ENCODE results near the gene OR56A3. TPM values are rescaled to one million over a fixed set of nuclear protein-coding genes. Genes with fewer than 3 reads are reported as not detected.
"Not testable (repeated sequence)": the region's sequence is repeated elsewhere in the genome, so short reads cannot be mapped to it uniquely, and the experiment has no call there.

The OR56A3 gene
- total RNA-seq, 1 experiment from 2014 or later = not detected

- no peaks in the 10 kb centered on the region for H3K27me3 ChIP-seq (ENCODE audit: control insufficient read depth, insufficient read depth, low read length)
- H3K4me3 ChIP-seq (ENCODE audit: insufficient read depth, low read depth, low read length) = no peak overlapping the region
- H3K36me3 ChIP-seq (replicated peaks; ENCODE audit: control insufficient read depth, insufficient read depth, low read length) = no peaks in the 10 kb centered on the region
- DNase-seq = no peak
Observed at GRCh38 chr11:5937868-5938602, 4.0 kb upstream of the OR56A3 start.

- H3K27me3 ChIP-seq (ENCODE audit: control insufficient read depth, insufficient read depth, low read length) = no peaks in the 10 kb centered on the region
- DNase-seq = no peak
- no peaks in the 10 kb centered on the region for H3K36me3 ChIP-seq (replicated peaks; ENCODE audit: control insufficient read depth, insufficient read depth, low read length)
- no peak overlapping the region for H3K4me3 ChIP-seq (ENCODE audit: insufficient read depth, low read depth, low read length)
Observed at GRCh38 chr11:5938603-5938965, 3.5 kb upstream of the OR56A3 start.

- no peaks in the 10 kb centered on the region for H3K27me3 ChIP-seq (ENCODE audit: control insufficient read depth, insufficient read depth, low read length)
- DNase-seq = no peak
- H3K4me3 ChIP-seq (ENCODE audit: insufficient read depth, low read depth, low read length) = no peak overlapping the region
- no peaks in the 10 kb centered on the region for H3K36me3 ChIP-seq (replicated peaks; ENCODE audit: control insufficient read depth, insufficient read depth, low read length)
Observed at GRCh38 chr11:5940748-5941147, 1.3 kb upstream of the OR56A3 start.

- no peak for DNase-seq
- H3K4me3 ChIP-seq (ENCODE audit: insufficient read depth, low read depth, low read length) = no peak overlapping the region
- H3K36me3 ChIP-seq (replicated peaks; ENCODE audit: control insufficient read depth, insufficient read depth, low read length) = no peaks in the 10 kb centered on the region
- no peaks in the 10 kb centered on the region for H3K27me3 ChIP-seq (ENCODE audit: control insufficient read depth, insufficient read depth, low read length)
Observed at GRCh38 chr11:5955586-5955985, 13.5 kb downstream of the OR56A3 start.

- DNase-seq; H3K4me3 ChIP-seq (ENCODE audit: insufficient read depth, low read depth, low read length); H3K27me3 ChIP-seq (ENCODE audit: control insufficient read depth, insufficient read depth, low read length); H3K36me3 ChIP-seq (replicated peaks; ENCODE audit: control insufficient read depth, insufficient read depth, low read length): not testable (repeated sequence)
Observed at GRCh38 chr11:5960704-5961320, 18.8 kb downstream of the OR56A3 start.

- no peak for DNase-seq
Observed at GRCh38 chr11:5966958-5967357, 24.9 kb downstream of the OR56A3 start.

GRCh38 chr11:5967708-5968107 lies 25.7 kb downstream of the OR56A3 start:
- Histone ChIP-seq H3K4me3 (ENCODE audit: insufficient read depth, low read depth, low read length) (no peak overlapping the region), H3K27me3 (ENCODE audit: control insufficient read depth, insufficient read depth, low read length) (no peaks in the 10 kb centered on the region), H3K36me3 (replicated peaks; ENCODE audit: control insufficient read depth, insufficient read depth, low read length) (no peaks in the 10 kb centered on the region)
- DNase-seq = no peak

More at GRCh38 chr11:5966958-5967357, 24.9 kb downstream of the OR56A3 start:
- no peaks in the 10 kb centered on the region for H3K27me3 ChIP-seq (ENCODE audit: control insufficient read depth, insufficient read depth, low read length)
- H3K36me3 ChIP-seq (replicated peaks; ENCODE audit: control insufficient read depth, insufficient read depth, low read length) = no peaks in the 10 kb centered on the region
- no peak overlapping the region for H3K4me3 ChIP-seq (ENCODE audit: insufficient read depth, low read depth, low read length)

GRCh38 chr11:5968394-5968793 lies 26.3 kb downstream of the OR56A3 start, which contains the start of gene OR56A5:
OR56A5 (minus strand) TSS chr11:5968494; CDS start chr11:5968494, 0 bp downstream.
- Histone ChIP-seq H3K4me3 (ENCODE audit: insufficient read depth, low read depth, low read length) (no peak within 1 kb of the TSS), H3K27me3 (ENCODE audit: control insufficient read depth, insufficient read depth, low read length) (no peaks in the 10 kb centered on the region), H3K36me3 (replicated peaks; ENCODE audit: control insufficient read depth, insufficient read depth, low read length) (no peaks in the 10 kb centered on the region)
- DNase-seq = no peak

GRCh38 chr11:5973530-5973929 lies 31.5 kb downstream of the OR56A3 start:
- Histone ChIP-seq H3K4me3 (ENCODE audit: insufficient read depth, low read depth, low read length) (no peak overlapping the region), H3K27me3 (ENCODE audit: control insufficient read depth, insufficient read depth, low read length) (no peaks in the 10 kb centered on the region), H3K36me3 (replicated peaks; ENCODE audit: control insufficient read depth, insufficient read depth, low read length) (no peaks in the 10 kb centered on the region)
- no peak for DNase-seq

- H3K27me3 ChIP-seq (ENCODE audit: control insufficient read depth, insufficient read depth, low read length) = no peaks in the 10 kb centered on the region
- no peak overlapping the region for H3K4me3 ChIP-seq (ENCODE audit: insufficient read depth, low read depth, low read length)
- H3K36me3 ChIP-seq (replicated peaks; ENCODE audit: control insufficient read depth, insufficient read depth, low read length) = no peaks in the 10 kb centered on the region
- no peak for DNase-seq
Observed at GRCh38 chr11:5983443-5983842, 41.4 kb downstream of the OR56A3 start.

- no peak for DNase-seq
- Histone ChIP-seq H3K36me3 (replicated peaks; ENCODE audit: control insufficient read depth, insufficient read depth, low read length) (no peaks in the 10 kb centered on the region), H3K27me3 (ENCODE audit: control insufficient read depth, insufficient read depth, low read length) (no peaks in the 10 kb centered on the region), H3K4me3 (ENCODE audit: insufficient read depth, low read depth, low read length) (no peak within 1 kb of the TSS)
Observed at GRCh38 chr11:5986885-5987284, 44.8 kb downstream of the OR56A3 start, which contains the start of gene OR52L1. OR52L1 (minus strand) TSS chr11:5986985; CDS start chr11:5986930, 55 bp downstream.

GRCh38 chr11:5989203-5989602 lies 47.2 kb downstream of the OR56A3 start:
- no peak for DNase-seq
- Histone ChIP-seq H3K27me3 (ENCODE audit: control insufficient read depth, insufficient read depth, low read length) (no peaks in the 10 kb centered on the region), H3K4me3 (ENCODE audit: insufficient read depth, low read depth, low read length) (no peak overlapping the region), H3K36me3 (replicated peaks; ENCODE audit: control insufficient read depth, insufficient read depth, low read length) (no peaks in the 10 kb centered on the region)

- no peak for DNase-seq
- Histone ChIP-seq H3K27me3 (ENCODE audit: control insufficient read depth, insufficient read depth, low read length) (no peaks in the 10 kb centered on the region), H3K4me3 (ENCODE audit: insufficient read depth, low read depth, low read length) (no peak overlapping the region), H3K36me3 (replicated peaks; ENCODE audit: control insufficient read depth, insufficient read depth, low read length) (no peaks in the 10 kb centered on the region)
Observed at GRCh38 chr11:5992150-5992549, 50.1 kb downstream of the OR56A3 start.

GRCh38 chr11:5992604-5993251 lies 50.7 kb downstream of the OR56A3 start:
- Histone ChIP-seq H3K36me3 (replicated peaks; ENCODE audit: control insufficient read depth, insufficient read depth, low read length) (no peaks in the 10 kb centered on the region), H3K4me3 (ENCODE audit: insufficient read depth, low read depth, low read length) (no peak overlapping the region), H3K27me3 (ENCODE audit: control insufficient read depth, insufficient read depth, low read length) (no peaks in the 10 kb centered on the region)
- DNase-seq = peak; percentile 67

- no peak overlapping the region for H3K4me3 ChIP-seq (ENCODE audit: insufficient read depth, low read depth, low read length)
- H3K36me3 ChIP-seq (replicated peaks; ENCODE audit: control insufficient read depth, insufficient read depth, low read length) = no peaks in the 10 kb centered on the region
- no peak for DNase-seq
- H3K27me3 ChIP-seq (ENCODE audit: control insufficient read depth, insufficient read depth, low read length) = no peaks in the 10 kb centered on the region
Observed at GRCh38 chr11:5994791-5995190, 52.7 kb downstream of the OR56A3 start.

All from H7 (cell line).